ENCODE results near the gene TRANK1.
"Not testable (repeated sequence)": the region's sequence is repeated elsewhere in the genome, so short reads cannot be mapped to it uniquely, and the experiment has no call there.

The TRANK1 gene

DNA sequence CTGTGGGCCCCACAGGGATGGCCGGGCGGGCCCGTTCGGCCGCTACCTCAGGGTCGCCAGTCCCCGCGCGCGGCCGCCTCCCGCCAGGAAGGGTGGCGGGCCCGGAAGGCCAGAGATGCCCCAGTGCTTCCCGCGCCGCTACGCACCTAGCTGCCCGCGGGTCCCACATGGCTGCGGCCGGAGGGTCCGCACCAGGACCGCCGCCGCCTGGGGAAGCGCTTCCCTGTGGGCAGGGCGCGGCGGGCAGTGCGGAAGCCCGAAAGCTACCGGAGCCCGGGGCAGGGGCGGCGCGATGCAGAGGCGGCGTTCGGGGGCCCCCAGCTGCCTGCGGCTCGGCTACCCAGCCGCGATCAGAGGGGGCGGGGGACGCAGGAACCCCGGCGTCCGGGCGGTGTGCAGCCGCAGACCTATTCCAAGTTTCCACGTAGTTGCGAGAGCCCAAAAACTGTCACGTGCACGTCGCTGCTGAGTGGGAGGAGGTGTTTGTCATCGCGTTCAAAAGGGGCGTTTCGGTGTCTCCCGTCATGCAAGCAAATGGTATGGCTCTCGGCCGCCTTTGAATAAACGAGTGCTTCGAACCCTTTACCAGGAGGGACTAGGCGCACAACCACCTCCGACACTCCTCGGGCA, at the start of gene TRANK1:
Gene TRANK1 (minus strand): TSS at position 414 of the 630 bp plus-strand sequence. CDS start 245 bp downstream, at position 169.
- DNase-seq: peak; percentile 40

DNA sequence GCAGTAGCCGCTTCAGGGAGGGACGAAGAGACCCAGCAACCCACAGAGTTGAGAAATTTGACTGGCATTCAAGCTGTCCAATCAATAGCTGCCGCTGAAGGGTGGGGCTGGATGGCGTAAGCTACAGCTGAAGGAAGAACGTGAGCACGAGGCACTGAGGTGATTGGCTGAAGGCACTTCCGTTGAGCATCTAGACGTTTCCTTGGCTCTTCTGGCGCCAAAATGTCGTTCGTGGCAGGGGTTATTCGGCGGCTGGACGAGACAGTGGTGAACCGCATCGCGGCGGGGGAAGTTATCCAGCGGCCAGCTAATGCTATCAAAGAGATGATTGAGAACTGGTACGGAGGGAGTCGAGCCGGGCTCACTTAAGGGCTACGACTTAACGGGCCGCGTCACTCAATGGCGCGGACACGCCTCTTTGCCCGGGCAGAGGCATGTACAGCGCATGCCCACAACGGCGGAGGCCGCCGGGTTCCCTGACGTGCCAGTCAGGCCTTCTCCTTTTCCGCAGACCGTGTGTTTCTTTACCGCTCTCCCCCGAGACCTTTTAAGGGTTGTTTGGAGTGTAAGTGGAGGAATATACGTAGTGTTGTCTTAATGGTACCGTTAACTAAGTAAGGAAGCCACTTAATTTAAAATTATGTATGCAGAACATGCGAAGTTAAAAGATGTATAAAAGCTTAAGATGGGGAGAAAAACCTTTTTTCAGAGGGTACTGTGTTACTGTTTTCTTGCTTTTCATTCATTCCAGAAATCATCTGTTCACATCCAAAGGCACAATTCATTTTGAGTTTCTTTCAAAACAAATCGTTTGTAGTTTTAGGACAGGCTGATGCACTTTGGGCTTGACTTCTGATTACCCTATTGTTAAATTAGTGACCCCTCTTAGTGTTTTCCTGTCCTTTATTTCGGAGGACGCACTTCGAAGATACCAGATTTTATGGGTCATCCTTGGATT, 48.8 kb upstream of the TRANK1 start, which contains the start of gene MLH1:
Gene MLH1 (plus strand): TSS at position 193 of the 958 bp plus-strand sequence. CDS start 30 bp downstream, at position 223.
- no peak for DNase-seq

DNA sequence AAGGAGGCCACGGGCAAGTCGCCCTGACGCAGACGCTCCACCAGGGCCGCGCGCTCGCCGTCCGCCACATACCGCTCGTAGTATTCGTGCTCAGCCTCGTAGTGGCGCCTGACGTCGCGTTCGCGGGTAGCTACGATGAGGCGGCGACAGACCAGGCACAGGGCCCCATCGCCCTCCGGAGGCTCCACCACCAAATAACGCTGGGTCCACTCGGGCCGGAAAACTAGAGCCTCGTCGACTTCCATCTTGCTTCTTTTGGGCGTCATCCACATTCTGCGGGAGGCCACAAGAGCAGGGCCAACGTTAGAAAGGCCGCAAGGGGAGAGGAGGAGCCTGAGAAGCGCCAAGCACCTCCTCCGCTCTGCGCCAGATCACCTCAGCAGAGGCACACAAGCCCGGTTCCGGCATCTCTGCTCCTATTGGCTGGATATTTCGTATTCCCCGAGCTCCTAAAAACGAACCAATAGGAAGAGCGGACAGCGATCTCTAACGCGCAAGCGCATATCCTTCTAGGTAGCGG, 48.0 kb upstream of the TRANK1 start, which contains the start of gene EPM2AIP1:
Gene EPM2AIP1 (minus strand): TSS at position 326 of the 520 bp plus-strand sequence. CDS start 54 bp downstream, at position 272.
- no peak for DNase-seq

DNA sequence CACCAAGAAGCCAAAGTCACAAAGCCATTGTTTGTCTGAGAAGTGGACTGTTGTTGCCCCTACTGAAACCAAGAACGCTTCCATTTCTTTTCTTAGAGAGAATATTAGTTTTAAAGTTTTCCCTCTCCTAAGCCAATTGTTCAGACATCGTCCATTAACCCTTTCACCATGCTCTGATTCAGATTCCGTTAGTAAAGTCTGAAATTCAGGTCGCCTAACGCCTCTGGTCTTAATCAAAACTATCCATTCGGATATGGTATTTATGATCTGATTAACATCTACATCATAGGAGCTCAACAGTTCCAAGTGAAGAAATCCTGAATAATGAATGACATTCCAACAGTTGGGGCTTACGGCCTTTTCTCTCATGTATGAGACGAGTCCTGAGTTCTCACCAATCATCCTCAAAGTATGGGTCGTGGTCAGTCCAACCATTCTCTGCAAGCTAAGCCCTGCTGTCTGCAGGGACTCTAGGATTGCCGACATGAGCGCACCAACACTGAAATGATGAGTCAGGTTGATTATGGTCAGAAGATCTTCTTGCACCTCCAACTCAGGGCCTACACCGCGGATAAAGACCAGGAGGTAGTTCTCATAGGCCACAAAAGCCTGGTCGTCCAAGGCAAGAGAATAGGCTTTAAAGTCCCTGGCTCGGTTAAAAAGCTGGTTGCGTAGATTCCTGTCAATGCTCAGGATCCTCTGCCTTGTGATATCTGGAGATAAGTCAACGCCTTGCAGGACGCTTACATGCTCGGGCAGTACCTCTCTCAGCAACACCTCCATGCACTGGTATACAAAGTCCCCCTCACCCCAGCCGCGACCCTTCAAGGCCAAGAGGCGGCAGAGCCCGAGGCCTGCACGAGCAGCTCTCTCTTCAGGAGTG, 47.3 kb upstream of the TRANK1 start:
- no peak for DNase-seq

DNA sequence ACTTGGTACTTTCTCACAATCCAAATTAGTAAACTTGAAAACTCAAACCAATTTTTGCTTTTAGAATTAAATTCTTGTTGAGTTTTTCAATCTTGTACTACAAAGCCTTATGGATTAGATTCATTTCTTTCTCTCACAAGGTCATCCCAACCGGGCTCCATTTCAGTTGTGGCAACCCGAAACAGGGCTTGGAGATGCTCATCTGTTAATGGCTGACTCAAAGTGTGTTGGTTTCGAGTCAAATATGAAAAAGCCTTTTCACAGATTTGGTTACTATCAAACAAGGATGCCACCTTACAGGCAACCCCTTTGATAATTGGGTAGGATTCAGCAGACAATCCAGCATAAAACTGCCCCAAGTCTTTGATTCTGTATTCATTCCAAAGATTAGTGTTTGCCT, 46.3 kb upstream of the TRANK1 start:
- no peak for DNase-seq

DNA sequence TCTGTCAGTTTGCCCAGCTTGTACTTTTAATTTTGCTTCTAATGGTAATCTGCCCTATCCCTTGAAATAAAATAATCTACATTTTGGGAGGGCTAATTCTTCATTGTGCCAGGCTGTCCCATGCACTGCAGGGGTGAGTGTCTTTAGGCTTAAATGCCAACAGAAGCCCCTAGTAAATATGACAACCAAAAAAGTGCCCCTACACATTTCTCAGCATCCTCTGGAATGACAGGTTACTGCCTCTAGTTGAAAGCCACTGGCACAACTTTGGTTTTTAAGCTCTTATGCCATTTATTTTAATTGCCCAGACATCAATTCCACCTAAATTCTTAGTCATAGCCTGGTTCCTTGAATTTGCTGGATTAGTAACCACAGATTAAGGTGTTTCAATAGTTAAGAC, 44.7 kb upstream of the TRANK1 start:
- DNase-seq: no peak

DNA sequence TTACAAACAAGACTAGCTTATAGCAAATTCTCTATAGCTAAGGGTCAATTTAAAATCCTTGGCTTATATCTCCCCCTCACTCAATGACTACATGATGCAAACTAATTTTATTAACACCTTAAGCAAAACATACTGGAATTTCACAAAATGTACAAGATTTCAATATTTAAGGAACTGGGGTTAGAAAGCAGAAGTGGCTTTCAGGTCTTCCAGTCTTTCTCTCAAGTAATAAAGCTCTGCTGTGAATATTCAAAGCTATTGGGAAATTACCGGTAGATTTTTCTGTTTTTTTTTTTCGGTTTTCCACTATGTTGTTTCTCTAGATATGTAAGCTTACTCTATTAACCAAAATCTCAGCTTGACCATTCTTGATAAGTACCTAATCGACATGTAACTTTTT, 44.2 kb upstream of the TRANK1 start:
- no peak for DNase-seq

DNA sequence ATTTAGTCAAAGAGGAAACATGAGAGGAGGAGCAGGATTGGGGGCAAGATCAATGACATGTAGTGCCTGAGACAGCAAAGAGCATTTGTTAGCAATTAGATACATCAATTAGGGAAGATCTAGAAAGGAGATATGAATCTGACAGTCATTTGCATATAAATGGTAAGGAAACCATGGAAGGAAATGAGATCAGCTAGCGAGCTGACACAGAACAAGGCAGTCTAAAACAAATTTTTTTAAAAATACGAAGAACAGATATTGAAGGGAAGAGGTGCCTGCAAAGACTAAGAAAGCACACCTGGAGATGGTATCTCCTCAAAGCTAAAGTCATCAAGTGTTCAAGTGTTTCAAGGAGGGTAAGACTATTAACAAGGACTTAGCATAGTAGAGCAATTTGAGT, 43.5 kb upstream of the TRANK1 start:
- DNase-seq: no peak

DNA sequence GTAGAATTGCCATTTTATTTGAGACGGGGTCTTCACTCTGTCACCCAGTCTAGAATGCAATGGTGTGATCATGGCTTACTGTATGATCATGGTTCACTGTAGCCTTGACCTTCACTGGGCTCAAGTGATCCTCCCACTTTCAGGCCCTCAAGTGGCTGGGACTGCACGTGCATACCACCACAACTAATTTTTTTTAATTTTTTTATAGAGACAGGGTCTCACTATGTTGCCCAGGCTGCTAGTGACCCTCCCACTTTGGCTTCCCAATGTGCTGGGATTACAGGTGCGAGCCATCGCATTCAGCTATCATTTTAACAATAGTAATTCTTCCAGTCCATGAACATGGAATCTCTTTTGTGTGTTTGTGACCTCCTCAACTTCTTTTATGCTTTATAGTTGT, 36.2 kb upstream of the TRANK1 start:
- DNase-seq: no peak

DNA sequence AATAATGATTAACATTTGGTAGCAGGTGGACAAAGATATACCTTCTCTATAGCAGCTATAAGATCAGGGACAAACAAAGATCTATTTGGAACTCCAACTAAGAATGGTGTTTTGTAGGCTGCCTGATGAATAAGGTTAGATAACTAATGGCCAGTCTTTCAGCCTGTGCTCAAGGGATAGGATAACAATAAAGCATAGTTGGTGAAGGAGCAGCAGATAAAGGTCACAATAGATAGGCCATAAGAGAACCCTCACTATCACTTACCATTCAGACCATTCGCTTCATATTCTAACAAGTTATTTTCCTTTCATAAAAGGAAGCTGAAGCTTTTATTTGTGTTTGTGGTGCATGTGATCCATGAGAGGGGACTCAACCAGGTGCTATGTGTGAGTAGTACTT, 28.3 kb upstream of the TRANK1 start:
- no peak for DNase-seq

DNA sequence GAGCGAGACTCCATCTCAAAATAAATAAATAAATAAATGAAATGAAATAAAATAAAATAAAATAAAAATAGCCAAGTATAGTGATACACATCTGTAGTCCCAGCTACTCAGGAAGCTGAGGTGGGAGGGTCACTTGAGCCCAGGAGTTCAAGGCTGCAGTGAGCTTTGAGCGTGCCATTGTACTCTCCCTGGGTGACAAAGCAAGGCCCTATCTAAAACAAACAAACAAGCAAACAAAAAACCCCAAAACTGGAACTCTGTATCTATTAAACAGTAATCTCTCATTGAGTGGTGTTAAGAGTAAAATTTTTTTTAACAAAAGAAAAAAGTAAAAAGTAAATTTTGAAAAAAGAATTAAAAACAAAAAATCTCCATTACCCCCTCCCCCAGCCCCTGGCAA, 27.3 kb upstream of the TRANK1 start:
- no peak for DNase-seq

DNA sequence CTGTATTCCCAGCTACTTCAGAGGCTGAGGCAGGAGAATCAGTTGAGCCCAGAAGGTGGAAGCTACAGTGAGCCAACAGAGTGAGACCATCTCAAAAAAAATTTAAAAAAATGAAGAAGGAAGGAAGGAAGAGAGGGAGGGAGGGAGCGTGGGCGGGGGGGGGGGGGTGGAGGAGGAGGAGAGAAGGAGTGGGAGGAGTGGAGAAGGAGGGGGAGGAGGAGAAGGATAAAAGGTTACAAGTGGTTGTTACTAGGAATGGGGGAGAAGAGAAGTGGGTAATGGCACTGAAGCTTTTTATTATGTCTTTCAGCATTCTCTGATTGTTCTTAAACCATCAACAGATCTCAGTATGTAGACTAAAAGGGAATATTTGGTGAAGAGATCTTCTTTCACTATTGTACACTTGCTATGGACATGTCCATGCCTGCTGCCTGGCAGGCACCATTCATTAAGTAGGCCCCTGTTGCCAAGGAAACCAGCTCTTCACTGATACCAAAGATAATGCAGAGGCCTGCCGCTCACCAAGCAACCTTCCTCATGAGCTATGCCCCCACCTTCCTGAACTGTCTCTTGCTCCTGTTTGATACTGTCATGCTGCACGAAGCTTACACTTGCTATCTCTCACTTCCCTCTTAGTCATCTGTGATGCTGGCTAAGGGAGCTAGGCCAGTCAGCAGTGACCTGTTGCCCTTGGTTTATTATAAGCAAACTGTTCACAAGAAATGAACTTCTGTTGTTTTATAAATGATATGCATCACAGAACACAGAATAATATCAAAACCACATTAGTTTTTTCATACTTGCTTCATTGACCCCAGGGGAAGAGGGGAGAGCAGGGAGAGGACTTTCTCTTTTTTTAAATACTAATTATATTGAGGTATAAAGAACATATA, 24.9 kb upstream of the TRANK1 start:
- DNase-seq: peak; percentile 98

DNA sequence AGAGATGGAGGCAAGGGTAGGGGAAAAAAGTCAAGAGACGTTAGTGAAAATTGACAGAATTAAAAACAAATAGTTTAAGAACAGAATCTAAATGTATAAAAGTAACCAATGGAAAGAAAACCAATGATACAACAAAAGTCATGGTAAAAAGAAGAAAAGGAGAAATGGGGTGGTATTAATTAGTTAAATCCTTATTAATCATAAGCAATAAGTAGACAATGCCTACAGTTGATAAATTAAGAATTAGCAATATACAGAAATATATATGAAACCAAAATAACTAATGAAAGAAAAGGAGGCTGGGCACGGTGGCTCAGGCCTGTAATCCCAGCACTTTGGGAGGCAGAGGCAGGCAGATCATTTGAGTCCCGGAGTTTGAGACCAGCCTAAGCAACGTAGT, 24.2 kb upstream of the TRANK1 start:
- no peak for DNase-seq

DNA sequence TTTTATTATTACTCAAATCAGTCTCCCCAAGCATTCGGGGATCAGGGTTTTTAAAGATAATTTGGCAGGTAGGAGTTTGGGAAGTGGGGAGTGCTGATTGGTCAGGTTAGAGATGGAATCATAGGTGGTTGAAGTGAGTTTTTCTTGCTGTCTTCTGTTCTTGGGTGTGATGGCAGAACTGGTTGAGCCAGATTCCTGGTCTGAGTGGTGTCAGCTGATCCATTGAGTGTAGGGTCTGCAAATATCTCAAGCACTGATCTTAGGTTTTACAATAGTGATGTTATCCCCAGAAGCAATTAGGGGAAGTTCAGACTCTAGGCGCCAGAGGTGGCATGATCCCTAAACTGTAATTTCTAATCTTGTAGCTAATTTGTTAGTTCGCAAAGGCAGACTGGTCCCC, 20.6 kb upstream of the TRANK1 start:
- DNase-seq: no peak

DNA sequence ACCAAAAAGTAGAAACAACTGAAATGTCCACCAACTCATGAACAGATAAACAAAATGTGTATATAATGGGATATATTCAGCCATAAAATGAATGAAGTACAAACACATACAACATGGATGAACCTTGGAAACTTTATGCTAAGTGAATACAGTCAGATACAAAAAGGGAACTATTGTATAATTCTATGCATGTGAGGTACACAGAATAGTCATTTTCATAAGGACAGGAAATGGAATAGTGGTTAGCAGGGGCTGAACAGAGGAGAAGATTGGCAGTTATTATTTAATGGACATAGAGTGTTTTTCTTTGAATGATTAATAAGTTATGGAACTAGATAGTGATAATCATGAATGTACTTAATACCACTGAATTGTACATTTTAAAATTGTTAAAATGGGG, 20.0 kb upstream of the TRANK1 start:
- DNase-seq: no peak

DNA sequence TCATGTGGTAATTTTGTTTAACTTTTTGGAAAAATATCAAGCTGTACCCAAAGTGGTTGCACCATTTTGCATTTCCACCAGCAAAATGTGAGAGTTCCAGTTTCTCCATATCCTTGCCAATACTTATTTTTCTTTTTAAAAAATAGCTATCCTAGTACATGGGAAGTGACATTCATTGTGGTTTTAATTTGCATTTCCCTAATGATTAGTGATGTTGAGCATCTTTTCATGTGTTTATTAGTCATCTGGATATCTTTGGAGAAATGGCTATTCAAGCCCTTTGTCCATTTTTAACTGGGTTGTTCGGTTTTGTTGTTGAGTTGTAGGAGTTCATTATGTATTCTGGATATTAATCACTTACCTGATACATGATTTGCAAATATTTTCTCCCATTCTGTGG, 19.5 kb upstream of the TRANK1 start:
- no peak for DNase-seq

DNA sequence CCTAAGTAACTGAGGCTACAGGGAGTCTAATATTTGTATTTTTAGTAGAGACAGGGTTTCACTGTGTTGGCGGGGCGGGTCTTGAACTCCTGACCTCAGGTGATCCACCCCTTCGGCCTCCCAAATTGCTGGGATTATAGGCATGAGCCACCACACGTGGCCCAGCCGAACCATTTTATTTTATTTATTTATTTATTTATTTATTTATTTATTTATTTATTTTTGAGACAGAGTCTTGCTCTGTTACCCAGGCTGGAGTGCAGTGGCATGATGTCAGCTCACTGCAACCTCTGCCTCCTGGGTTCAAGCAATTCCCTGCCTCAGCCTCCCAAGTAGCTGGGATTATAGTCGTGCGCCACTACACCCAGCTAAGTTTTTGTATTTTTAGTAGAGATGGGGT, 18.2 kb upstream of the TRANK1 start:
- DNase-seq: not testable (repeated sequence)

DNA sequence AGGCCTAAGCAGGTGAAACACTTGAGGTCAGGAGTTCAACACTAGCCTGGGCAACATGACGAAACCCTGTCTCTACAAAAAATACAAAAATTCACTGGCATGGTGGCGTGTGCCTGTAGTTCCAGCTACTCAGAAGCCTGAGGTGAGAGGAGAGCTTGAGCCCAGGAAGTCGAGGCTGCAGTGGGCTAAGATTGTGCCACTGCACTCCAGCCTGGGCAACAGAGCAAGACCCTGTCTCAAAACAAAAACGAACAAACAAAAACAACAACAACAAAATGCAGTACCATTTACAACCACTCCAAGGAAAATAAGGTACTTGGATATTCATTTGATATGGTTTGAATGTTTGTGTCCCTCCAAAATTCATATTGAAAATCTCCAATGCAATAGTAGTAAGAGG, 15.6 kb upstream of the TRANK1 start:
- no peak for DNase-seq

DNA sequence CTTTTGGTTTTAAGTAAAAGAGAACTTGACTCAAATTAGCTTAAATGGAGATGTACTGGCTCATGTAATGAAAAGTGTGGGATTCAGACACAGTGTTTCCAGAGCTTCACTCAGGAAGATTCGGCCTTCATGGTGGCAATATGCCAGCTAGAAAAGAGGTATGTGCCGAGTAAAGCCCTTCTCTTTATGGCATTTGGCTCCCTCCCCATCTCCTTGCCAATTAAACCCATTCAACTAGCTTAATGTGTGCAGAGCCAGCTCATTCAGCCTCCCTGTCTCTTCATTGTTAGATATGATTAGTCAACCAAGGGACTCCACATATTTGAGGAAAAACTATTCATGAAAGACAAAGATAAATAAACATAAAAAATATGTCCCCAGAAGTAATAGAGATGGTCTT, 15.0 kb upstream of the TRANK1 start:
- DNase-seq: no peak

DNA sequence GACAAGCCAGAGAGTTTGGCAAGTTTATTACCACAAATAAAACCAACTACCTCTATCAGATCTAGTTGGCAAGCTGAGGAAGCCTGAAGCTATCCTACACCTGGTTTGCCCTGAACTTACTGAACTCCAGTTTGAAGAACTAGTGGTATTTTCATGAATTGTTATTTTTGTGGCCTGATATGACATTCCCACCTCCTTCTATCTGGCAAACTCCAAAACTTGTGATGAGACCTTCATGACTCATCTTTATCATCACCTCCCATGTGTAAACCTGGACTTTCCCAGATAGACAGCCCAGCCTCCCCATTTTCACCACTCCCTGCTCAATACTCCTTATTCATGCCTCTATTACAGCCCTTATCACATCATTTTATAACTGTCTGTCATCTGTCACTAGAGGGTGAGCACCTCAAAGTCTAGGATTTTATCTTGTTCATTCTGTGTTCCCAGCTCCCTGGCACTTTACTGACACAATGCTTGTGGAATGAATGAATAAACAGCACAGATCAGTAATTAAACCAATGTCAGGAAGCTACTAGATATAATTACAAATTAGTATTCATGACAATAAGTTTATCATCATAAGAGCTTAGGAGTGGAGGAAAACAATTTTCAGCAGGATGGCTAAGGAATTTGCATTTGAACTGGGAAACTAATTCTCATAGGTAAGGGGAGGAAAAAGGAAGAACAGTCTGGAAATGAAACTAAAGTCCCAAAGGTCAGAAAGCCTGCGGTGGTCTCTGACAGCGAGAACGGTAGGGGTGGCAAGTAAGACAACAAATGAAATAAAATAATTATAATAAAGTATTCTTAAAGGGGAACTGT, 13.2 kb upstream of the TRANK1 start:
- DNase-seq: peak; percentile 83

DNA sequence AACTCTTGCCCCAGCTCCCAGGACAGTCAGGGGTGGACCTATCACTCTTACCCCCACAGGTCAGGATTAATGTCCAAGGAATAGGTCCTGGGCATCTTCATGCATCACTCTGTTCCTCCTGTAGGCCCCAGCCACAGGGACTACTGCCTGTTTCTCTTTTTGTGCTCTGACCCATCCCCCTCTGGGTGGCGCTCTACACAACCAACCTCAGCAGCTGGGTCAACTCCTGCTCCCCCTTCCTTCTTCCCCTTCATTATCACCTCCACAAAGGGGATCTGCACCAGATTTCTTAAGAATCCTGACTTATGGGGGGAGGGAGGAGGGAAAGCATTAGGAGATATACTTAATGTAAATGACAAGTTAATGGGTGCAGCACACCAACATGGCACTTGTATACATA, 12.2 kb upstream of the TRANK1 start:
- DNase-seq: peak; percentile 65

All from OCI-M1 (cell line).